Mucosa of descending colon (tissue), 3 donors: ENCODE measurements around the gene CDH1. TPM values are rescaled to one million over a fixed set of nuclear protein-coding genes. Genes with fewer than 3 reads are reported as not detected.

Source experiments
- ATAC-seq: fragments of 200-7000 bp; cut with Tn5 transposase; one replicate; pipeline ENCODE4 v1.9.1; 2020; ENCODE audit warnings: mild to moderate bottlenecking, moderate library complexity
- DNase-seq, 3 donors: peaks; one replicate each; pipeline ENCODE4 v3.0.0-alpha.2; 2020
- H3K36me3 ChIP-seq: fragments of 200-600 bp; one replicate; pipeline ENCODE4 v1.8.0; 2021; ENCODE audit warnings: low read depth, mild to moderate bottlenecking
- H3K4me1 ChIP-seq: fragments of 200-600 bp; one replicate; pipeline ENCODE4 v1.8.0; 2021; ENCODE audit warnings: low read depth, mild to moderate bottlenecking
- H3K4me3 ChIP-seq: fragments of 200-600 bp; one replicate; pipeline ENCODE4 v1.8.0; 2021; ENCODE audit warnings: mild to moderate bottlenecking
- H3K9me3 ChIP-seq: fragments of 200-600 bp; one replicate; pipeline ENCODE4 v1.8.0; 2021; ENCODE audit warnings: mild to moderate bottlenecking
- CTCF ChIP-seq: fragments of 200-600 bp; IDR thresholded peaks from one replicate; pipeline ENCODE4 v1.8.0; 2022; ENCODE audit warnings: antibody characterized with exemption, mild to moderate bottlenecking
- intact Hi-C, 2 donors: fragments of 100-400 bp; cut with DNase I in 1 of 2; cut with micrococcal nuclease in 1 of 2; formaldehyde crosslinking; loops; one replicate each; pipeline versions ENCODE4 v1.11.0 to v1.11.1; 2022; cut with DNase I, micrococcal nuclease
- total RNA-seq, 3 donors: library from RNA; stranded (reverse); fragmentation: NEBNext Ultra II Directional in 2 of 3; extraction: Animal tissue kit (Norgen Biotek cat#: 25700) in 2 of 3; gene quantifications; one replicate each; pipeline versions ENCODE4 v1.2.1 to v1.2.4, GENCODE V29; 2021 to 2023
- donor health status: DM: no; HTN: no; CAD: no; lungs with moderate emphysema.
- donor health status: DM: no; HTN: no; CAD: no.
- donor health status: DM: no; HTN: yes; CAD: no.

CDH1 gene
- total RNA-seq, 3 donors from 2014 or later, result 284 to 777 (median 667) TPM

- DNase-seq (no peak), ATAC-seq (no peak)
- no peaks in the 10 kb centered on the region for H3K36me3 ChIP-seq
- no peak overlapping the region for H3K4me3 ChIP-seq
- TF ChIP-seq CTCF, result no peak
- intact Hi-C loops, result no loop called here
- no peaks in the 10 kb centered on the region for H3K9me3 ChIP-seq
- no peaks in the 10 kb centered on the region for H3K4me1 ChIP-seq
Observed at GRCh38 chr16:68806422-68806821, 69.3 kb downstream of the CDH1 start.

GRCh38 chr16:68806981-68807380, 69.9 kb downstream of the CDH1 start:
- no peak for TF ChIP-seq CTCF
- DNase-seq, result no peak
- H3K36me3 ChIP-seq, result no peaks in the 10 kb centered on the region
- no peak overlapping the region for H3K4me3 ChIP-seq
- ATAC-seq, result no peak
- intact Hi-C loops, result no loop called here
- H3K9me3 ChIP-seq, result no peaks in the 10 kb centered on the region
- no peaks in the 10 kb centered on the region for H3K4me1 ChIP-seq

- Histone ChIP-seq H3K9me3 (no peaks in the 10 kb centered on the region), H3K4me3 (no peak overlapping the region), H3K4me1 (no peaks in the 10 kb centered on the region), H3K36me3 (no peaks in the 10 kb centered on the region)
- no peak for ATAC-seq
- TF ChIP-seq CTCF, result no peak
- intact Hi-C loops, result no loop called here
- no peak for DNase-seq
Observed at GRCh38 chr16:68814516-68814915, 77.4 kb downstream of the CDH1 start.

GRCh38 chr16:68823401-68824135, 86.5 kb downstream of the CDH1 start:
- no peak for ATAC-seq
- intact Hi-C loops, result no loop called here

GRCh38 chr16:68825427-68825826, 88.3 kb downstream of the CDH1 start:
- no peak overlapping the region for H3K4me3 ChIP-seq
- H3K4me1 ChIP-seq, result no peaks in the 10 kb centered on the region
- no peak for TF ChIP-seq CTCF
- DNase-seq (peak in 1 of 3 donors; percentile 29), ATAC-seq (peak; percentile 90)
- intact Hi-C loops, result no loop called here
- no peaks in the 10 kb centered on the region for H3K9me3 ChIP-seq
- peaks cover 10% of the 10 kb centered on the region for H3K36me3 ChIP-seq

More at GRCh38 chr16:68823401-68824135, 86.5 kb downstream of the CDH1 start:
- DNase-seq, result no peak
- no peaks in the 10 kb centered on the region for H3K9me3 ChIP-seq
- H3K4me3 ChIP-seq, result no peak overlapping the region
- peaks cover 10% of the 10 kb centered on the region for H3K36me3 ChIP-seq
- TF ChIP-seq CTCF, result no peak
- no peaks in the 10 kb centered on the region for H3K4me1 ChIP-seq
